HepG2 (cell line): ENCODE results near the gene GPR137. TPM values are rescaled to one million over a fixed set of nuclear protein-coding genes. Genes with fewer than 3 reads are reported as not detected.
A peak's percentile ranks its signal among the peaks of the same experiment; 100 is the strongest.

Experiments
- ARNT2 ChIP-seq: sonication (generic); formaldehyde crosslinking; IDR thresholded peaks from 2 replicates; pipeline ENCODE4 v1.8.0; 2022; ENCODE audit warnings: mild to moderate bottlenecking, low read depth, missing genetic modification reagents, moderate library complexity
- DNMT3B ChIP-seq: conservative IDR thresholded peaks from 2 replicates; pipeline ENCODE4 v1.6.1; 2016; ENCODE audit warnings: missing biosample characterization, control low read depth
- GTF2F1 ChIP-seq: fragments of 150-350 bp; IDR thresholded peaks from 2 replicates; pipeline ENCODE4 v1.6.1; 2014; ENCODE audit warnings: low read length
- HDAC6 ChIP-seq: fragments of 200-600 bp; sonication (generic); IDR thresholded peaks from 2 replicates; pipeline ENCODE4 v1.7.0; 2017; ENCODE audit warnings: mild to moderate bottlenecking, antibody characterized with exemption, low read length, low read depth
- HNRNPUL1 ChIP-seq: fragments of 200-400 bp; formaldehyde crosslinking; IDR thresholded peaks from 2 replicates; pipeline ENCODE4 v1.6.1; 2017; ENCODE audit warnings: low read depth, mild to moderate bottlenecking, low read length, moderate library complexity
- ISX ChIP-seq: sonication (generic); formaldehyde crosslinking; conservative IDR thresholded peaks from 2 replicates; pipeline ENCODE4 v1.5.0; 2020; ENCODE audit warnings: missing genetic modification reagents
- KLF16 ChIP-seq, 2 experiments: sonication (generic) in 1 of 2; formaldehyde crosslinking in 1 of 2; IDR thresholded peaks; 2 replicates each; pipeline versions ENCODE4 v1.6.1 to v1.8.0; 2016 to 2023; ENCODE audit warnings: missing genetic modification reagents in 2 of 2, missing compliant biosample characterization in 1 of 2
- MED13 ChIP-seq: sonication (generic); formaldehyde crosslinking; IDR thresholded peaks from 2 replicates; pipeline ENCODE4 v1.5.0; 2020; ENCODE audit warnings: missing genetic modification reagents
- NPAS2 ChIP-seq: sonication (generic); formaldehyde crosslinking; IDR thresholded peaks from 2 replicates; pipeline ENCODE4 v1.8.0; 2022; ENCODE audit warnings: mild to moderate bottlenecking, missing genetic modification reagents, borderline replicate concordance
- PATZ1 ChIP-seq: sonication (generic); formaldehyde crosslinking; IDR thresholded peaks from 2 replicates; pipeline ENCODE4 v1.4.0; 2020; ENCODE audit warnings: missing genetic modification reagents
- PAWR ChIP-seq: sonication (generic); formaldehyde crosslinking; IDR thresholded peaks from 2 replicates; pipeline ENCODE4 v1.4.0; 2020; ENCODE audit warnings: missing genetic modification reagents, mild to moderate bottlenecking, borderline replicate concordance
- PAXIP1 ChIP-seq: sonication (generic); formaldehyde crosslinking; conservative IDR thresholded peaks from 2 replicates; pipeline ENCODE4 v1.4.0; 2020; ENCODE audit warnings: mild to moderate bottlenecking, missing genetic modification reagents, moderate library complexity
- PITX1 ChIP-seq: sonication (generic); formaldehyde crosslinking; IDR thresholded peaks from 2 replicates; pipeline ENCODE4 v1.5.1; 2020; ENCODE audit warnings: mild to moderate bottlenecking, missing genetic modification reagents
- SNAI1 ChIP-seq: sonication (generic); formaldehyde crosslinking; IDR thresholded peaks from 2 replicates; pipeline ENCODE4 v1.5.0; 2020; ENCODE audit warnings: mild to moderate bottlenecking, missing genetic modification reagents, borderline replicate concordance
- TAF1 ChIP-seq: sonication (generic); formaldehyde crosslinking; IDR thresholded peaks from 2 replicates; pipeline ENCODE4 v1.4.0; 2020; ENCODE audit warnings: missing genetic modification reagents
- TEAD2 ChIP-seq: sonication (generic); formaldehyde crosslinking; IDR thresholded peaks from 2 replicates; pipeline ENCODE4 v1.9.0; 2021; ENCODE audit warnings: missing genetic modification reagents
- TFDP1 ChIP-seq: IDR thresholded peaks from 2 replicates; pipeline ENCODE4 v1.6.1; 2016; ENCODE audit warnings: missing compliant biosample characterization, missing genetic modification reagents, borderline replicate concordance
- TP53 ChIP-seq: sonication (generic); formaldehyde crosslinking; conservative IDR thresholded peaks from 2 replicates; pipeline ENCODE4 v1.4.0; 2020; ENCODE audit warnings: missing genetic modification reagents
- ZNF12 ChIP-seq: sonication (generic); formaldehyde crosslinking; IDR thresholded peaks from 2 replicates; pipeline ENCODE4 v1.5.0; 2020; ENCODE audit warnings: missing genetic modification reagents
- ZNF549 ChIP-seq: sonication (generic); formaldehyde crosslinking; IDR thresholded peaks from 2 replicates; pipeline ENCODE4 v1.5.0; 2020; ENCODE audit warnings: missing genetic modification reagents
- ZSCAN20 ChIP-seq: sonication (generic); formaldehyde crosslinking; IDR thresholded peaks from 2 replicates; pipeline ENCODE4 v1.4.0; 2020; ENCODE audit warnings: missing genetic modification reagents, mild to moderate bottlenecking, borderline replicate concordance
- polyA plus RNA-seq, 8 experiments: library from polyadenylated mRNA; depleted of rRNA in 3 of 8; stranded (reverse) in 7 of 8; unstranded in 1 of 8; fragments of >200 nt; fragmentation: Illumina TruSeq in 4 of 8; extraction: Trizol in 4 of 8; gene quantifications; 2 replicates each; pipeline versions ENCODE4 v1.2.1 to v1.2.3, GENCODE V29; 2011 to 2016; ENCODE audit warnings: low read depth in 4 of 8, missing spikeins in 1 of 8, mixed read lengths in 1 of 8; ENCODE audit not compliant: insufficient read depth in 1 of 8
- total RNA-seq, 5 experiments: library from RNA; depleted of rRNA; stranded (reverse); fragments of >200 nt; fragmentation: Illumina TruSeq; extraction: Trizol; gene quantifications; 2 replicates each; pipeline ENCODE4 v1.2.3, GENCODE V29; 2016; ENCODE audit warnings: low read depth in 1 of 5
- TF ChIP-seq, protein P1 (sequence below): sonication (generic); formaldehyde crosslinking; IDR thresholded peaks from 2 replicates; pipeline ENCODE4 v1.4.0; 2020; ENCODE audit warnings: low read depth, mild to moderate bottlenecking, missing genetic modification reagents

Gene GPR137
- total and polyA plus RNA-seq, 2 of the 13 experiments (the other 11 are each of a cell fraction or from before 2014, with no cell fraction given) = 8.5 to 13.2 TPM

- TF ChIP-seq PAXIP1 (CRISPR knock-in tag) (peak; percentile 88), PITX1 (CRISPR knock-in tag) (peak; percentile 79; the same call in 1 of the 2 replicates), TP53 (CRISPR knock-in tag) (no peak), MED13 (CRISPR knock-in tag) (no peak), GTF2F1 (no peak), KLF16 (CRISPR knock-in tag; IDR thresholded peaks at IDR 0.05) (no peak; a peak in 1 of 4 replicates), NPAS2 (CRISPR knock-in tag) (no peak), SNAI1 (CRISPR knock-in tag) (no peak), PAWR (CRISPR knock-in tag) (no peak), ZNF12 (CRISPR knock-in tag) (no peak), DNMT3B (no peak), ARNT2 (CRISPR knock-in tag) (no peak), TFDP1 (CRISPR knock-in tag) (no peak), TEAD2 (no peak), TAF1 (CRISPR knock-in tag) (no peak), PATZ1 (CRISPR knock-in tag) (peak; percentile 71), HDAC6 (no peak), ZNF549 (no peak), ZSCAN20 (CRISPR knock-in tag) (no peak), HNRNPUL1 (no peak), ISX (no peak)
- TF ChIP-seq, protein P1, sequence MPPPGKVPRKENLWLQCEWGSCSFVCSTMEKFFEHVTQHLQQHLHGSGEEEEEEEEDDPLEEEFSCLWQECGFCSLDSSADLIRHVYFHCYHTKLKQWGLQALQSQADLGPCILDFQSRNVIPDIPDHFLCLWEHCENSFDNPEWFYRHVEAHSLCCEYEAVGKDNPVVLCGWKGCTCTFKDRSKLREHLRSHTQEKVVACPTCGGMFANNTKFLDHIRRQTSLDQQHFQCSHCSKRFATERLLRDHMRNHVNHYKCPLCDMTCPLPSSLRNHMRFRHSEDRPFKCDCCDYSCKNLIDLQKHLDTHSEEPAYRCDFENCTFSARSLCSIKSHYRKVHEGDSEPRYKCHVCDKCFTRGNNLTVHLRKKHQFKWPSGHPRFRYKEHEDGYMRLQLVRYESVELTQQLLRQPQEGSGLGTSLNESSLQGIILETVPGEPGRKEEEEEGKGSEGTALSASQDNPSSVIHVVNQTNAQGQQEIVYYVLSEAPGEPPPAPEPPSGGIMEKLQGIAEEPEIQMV (CRISPR knock-in tag) = peak; percentile 50; the same call in 1 of the 2 replicates
Observed at GRCh38 chr11:64237484-64237951, 48.1 kb upstream of the GPR137 start (continued).
